ENCODE measurements around the gene WDFY3.
"Not testable (repeated sequence)": the region's sequence is repeated elsewhere in the genome, so short reads cannot be mapped to it uniquely, and the experiment has no call there.

The WDFY3 gene

DNA sequence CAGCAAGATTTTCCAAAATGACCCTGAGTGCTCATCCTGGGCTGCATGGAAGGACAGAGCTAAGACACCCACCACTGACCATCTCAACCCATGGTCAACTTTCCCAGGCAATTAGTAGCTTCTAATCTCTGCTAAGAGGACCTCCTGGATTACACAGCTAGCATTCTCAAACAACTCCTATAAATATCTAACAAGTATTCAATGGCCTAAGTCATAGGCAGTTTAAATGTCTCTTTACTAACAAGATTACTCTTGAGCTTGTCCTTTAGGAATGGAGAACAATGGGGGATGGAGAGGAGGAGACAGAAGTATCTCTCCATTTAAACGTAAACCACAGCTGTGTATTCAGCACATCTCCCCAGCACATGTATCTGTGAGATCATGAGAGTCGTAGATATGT, 118.1 kb downstream of the WDFY3 start:
- DNase-seq = no peak

DNA sequence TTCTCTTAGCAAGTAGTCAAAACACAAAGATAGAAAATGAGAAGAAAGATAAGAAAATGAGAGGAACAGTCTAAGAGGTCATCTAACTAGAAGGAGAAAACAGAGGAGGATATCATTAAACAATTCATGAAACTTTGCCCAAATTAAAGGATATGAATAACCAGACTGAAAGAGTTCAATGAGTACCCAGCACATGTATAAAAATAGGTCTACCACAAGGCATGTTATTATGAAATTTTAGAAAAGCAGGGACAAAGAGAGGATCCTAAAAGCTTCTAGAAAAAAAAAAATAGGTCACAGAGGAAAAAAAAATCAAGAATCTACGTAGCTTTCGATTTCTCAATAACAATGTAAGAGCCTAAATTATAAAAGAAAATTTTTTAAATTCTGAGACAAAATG, 118.5 kb downstream of the WDFY3 start:
- DNase-seq = no peak

DNA sequence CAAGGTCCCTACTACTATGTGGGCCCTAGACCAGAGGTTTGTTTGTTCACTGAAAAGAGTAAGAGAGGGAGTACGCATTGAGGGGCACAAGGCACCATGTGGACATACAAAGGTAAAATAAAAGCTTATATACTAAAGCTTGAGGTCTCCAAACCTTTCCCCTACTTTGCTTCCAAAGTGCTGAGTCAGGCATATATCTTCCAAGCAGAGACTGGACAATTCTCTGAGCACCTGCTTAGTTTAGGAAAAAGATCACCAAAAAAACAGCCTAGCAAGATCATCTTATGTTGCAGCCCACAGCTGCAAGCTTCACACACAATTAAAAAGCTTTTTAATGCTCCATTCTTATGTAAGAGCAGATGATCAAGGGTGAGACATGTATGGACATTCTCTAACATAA, 119.5 kb downstream of the WDFY3 start:
- DNase-seq = peak; percentile 13

DNA sequence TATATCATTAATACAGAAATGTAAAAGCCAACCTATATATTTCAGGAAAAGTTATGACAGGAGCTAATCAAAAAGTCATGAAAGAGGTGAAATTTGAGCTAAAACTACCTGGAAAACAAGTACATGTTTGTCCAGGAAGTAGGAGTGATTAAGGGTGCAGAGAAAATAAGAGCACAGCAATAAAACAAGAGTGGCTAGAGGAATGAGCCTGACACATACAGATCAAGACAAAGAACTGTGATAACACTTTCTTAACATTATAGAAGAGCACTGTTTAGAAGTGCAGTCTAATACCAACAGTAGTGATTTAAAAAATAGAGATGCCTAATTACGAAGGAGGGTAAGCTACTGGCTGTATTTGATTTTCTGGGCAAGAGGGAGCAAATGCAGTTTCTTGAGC, 125.1 kb downstream of the WDFY3 start:
- DNase-seq = no peak

DNA sequence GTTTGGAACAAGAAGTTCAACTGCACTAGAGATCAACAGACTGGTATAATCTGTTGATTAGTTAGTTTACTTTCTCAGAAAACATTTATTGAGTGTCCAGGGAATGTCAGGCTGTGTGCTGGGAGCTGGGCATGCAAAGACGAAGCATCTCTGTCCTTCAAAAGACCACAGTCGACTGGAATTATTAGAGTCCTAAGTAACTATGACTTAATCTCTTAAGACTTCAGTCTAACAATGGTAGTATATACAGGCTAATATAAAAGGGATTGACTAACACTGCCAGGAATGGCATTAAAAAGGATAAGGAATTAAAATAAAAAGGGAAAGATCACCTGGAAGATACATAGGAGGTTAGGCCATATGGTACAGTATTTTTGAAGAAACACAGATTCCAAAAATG, 128.7 kb downstream of the WDFY3 start:
- DNase-seq = no peak

DNA sequence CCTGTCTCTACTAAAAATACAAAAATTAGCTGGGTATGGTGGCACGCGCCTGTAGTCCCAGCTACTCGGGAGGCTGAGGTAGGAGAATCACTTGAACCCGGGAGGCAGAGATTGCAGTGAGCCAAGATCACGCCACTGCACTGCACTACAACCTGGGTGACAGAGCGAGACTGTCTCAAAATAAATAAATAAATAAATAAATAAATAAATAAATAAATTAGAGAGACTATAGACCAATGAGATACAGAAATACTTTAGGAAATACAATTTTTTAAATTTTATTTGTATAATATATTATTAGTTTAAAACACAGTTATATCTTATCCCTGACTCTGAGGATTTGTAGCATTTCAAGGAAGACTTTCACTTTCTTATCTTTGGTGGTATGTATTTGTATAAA, 136.9 kb downstream of the WDFY3 start:
- not testable (repeated sequence) for DNase-seq

DNA sequence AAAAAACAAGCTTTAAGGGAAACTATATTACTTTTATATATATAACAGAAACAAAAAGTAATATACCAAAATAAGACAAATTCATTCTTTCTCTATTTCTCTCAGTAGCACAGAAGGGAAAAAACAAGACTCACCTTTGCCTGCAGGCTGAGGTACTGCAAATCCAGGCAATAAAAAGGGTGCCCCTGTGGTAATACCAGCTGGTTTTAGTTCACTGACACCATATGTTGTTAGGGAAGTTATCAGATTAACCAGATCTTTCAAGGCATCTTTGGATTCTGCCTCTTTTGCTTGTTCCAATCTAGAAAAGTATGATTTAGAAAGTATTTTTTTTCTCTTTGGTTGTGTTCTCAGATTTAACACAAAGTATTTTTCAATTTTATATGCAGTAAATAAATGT, 139.8 kb downstream of the WDFY3 start:
- no peak for DNase-seq

DNA sequence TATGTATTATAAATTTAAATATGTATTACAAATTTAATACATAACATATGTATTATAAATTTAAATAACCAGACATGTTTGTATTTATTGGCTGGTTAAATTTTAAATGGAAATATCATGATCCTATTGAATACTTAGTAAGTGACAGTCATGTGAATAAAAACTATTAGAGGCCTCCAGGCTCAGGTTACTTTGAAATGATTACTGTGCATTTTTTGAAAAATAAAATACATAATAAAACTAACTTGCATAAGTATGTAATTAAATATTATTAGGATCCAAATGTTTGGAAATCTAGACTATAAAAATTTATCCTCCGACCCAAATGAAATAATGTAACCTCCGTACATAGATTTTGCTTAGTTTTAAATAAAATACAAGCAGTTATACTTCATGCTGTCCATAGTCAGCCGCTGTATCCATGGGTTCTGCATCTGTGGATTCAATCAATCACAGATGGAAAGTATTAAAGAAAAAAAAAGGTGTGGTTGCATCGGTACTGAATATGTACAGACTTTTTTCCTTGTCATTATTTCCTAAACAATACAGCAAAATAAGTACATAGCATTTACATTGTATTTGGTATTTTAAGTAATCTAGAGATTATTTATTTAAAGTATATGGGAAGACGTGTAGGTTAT, 140.7 kb downstream of the WDFY3 start:
- DNase-seq = no peak

DNA sequence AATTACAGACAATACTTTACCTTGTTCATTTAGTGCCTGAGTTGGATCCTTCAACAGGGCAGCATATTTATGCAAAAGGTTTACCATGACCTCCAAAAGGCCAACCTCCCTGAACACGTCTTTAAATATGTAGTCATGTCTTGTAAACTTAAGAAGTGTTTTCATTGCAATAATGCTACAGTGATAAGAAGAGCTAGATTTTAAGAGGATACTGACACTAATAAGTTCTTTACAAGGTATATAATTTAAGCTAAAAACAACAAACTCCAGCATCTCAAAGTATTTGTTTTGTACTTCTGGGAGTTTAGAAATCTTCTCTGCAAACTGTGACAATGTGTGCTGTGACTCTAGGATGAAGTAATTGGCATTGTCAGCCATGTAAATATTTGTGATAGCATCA, 145.4 kb downstream of the WDFY3 start:
- DNase-seq = no peak

DNA sequence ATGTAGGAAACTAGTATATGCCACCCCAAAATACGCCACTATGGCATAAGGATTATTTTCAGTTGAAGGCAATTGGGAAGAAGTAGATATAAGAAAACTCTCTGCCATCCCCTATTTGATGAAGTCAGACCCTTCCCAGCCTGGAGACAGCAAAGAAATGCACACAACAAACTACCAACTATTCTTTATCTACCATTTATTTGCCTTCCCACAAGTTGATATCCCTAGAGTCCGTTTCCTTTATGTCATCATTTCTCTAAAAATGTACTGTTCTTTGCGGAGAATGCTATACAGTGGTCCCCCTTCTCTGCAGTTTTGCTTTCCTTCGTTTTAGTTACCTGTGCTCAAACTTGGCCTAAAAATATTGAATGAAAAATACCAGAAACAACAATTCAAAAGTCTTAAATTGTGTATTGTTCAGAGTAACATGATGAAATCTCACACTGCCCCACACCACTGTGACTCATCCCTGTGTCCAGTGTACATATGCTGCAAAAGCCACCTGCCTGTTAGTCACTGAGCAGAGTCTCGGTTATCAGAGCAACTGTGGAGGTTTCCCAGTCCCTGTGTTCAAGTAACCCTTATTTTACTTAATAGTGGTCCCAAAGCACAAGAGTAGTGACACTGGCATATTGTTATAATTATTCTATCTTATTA, 152.3 kb downstream of the WDFY3 start:
- peak; percentile 42 for DNase-seq

DNA sequence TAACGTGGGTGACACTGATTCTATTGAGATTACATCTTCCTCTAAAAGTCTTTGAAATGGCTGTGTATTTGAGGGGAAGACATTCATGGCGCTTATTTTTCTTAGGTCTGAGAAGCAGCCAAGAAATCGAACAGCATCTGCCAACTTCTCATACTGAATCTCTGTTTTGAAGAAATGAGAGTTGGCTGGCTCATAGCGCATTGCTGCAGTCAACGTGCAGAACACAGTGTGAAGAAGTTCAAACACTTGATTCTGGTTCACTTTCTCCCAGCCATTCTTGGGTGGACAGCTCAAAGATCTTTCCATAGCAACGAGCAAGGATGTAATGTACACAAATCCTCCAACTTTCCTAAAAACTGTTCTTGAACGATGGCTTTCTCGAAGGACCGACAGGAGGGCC, 156.5 kb downstream of the WDFY3 start:
- peak; percentile 6 for DNase-seq

DNA sequence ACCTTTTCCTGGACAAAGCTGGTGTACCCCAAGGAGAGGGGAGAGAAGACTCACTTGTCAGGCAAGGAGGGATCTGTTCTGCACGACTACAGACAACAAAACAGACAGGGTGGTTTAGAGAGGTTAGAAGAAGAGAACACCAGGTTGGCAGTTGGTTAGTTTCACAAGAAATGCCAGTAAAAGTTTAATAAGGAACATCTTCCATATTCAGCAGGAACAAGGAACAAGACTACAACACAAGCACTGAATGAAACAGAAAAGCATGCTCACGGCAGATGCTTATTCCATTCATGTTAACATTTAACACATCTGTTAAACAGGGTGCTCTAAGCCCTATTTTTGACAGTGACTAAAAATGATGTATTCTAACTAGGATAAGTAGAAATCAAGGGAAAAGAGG, 158.2 kb downstream of the WDFY3 start:
- no peak for DNase-seq

DNA sequence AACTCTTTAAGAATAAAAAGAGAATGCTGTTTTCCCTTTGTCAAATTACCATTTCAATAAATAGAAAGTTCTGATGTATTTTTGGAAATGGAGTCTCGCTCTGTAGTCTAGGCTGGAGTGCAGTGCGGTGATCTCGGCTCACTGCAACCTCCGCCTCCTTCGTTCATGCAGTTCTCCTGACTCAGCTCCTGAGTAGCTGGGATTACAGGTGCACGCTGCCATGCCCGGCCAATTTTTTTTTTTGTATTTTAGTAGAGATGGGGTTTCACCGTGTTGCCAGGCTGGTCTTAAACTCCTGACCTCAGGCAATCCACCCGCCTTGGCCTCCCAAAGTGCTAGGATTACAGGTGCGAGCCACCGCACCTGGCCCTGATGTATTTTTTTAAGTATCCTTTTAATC, 159.9 kb downstream of the WDFY3 start:
- peak; percentile 75 for DNase-seq

DNA sequence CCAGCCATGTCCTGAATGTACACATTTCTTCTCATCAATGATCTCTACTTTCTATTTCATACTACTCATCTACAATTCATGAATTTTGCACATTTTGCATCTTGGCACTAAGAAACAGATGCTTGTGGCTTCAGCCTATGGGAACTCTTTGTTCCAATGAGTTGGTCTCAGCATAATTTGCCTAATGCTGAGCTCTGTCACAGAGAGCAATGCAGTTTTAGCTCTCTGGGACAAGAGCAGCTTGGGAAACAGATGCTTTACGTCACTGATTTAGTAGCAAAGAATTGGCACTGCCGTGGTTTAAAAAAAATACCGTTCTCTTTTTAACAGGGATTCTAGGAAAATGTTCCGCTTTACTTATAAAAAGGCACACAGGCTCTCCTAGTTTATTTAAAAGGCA, 162.4 kb downstream of the WDFY3 start:
- DNase-seq = peak; percentile 59

DNA sequence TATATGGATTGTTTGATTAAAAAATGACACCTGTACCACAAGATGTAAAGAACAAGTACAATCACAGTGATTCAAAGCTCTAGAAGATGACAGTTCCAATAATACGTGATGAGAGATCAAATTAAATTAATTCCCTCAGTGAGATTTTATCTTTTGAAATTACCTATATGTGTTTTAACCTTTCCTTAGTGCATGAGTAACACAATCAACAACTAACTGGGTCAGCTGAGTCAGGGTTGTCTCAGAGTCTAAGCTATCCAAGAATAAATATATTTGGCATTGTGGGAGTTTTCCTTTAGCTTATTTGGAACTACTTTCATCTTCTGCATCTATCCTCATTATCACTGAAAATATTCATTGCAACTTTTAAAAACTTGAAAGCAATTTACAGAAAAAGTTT, 162.8 kb downstream of the WDFY3 start:
- no peak for DNase-seq

DNA sequence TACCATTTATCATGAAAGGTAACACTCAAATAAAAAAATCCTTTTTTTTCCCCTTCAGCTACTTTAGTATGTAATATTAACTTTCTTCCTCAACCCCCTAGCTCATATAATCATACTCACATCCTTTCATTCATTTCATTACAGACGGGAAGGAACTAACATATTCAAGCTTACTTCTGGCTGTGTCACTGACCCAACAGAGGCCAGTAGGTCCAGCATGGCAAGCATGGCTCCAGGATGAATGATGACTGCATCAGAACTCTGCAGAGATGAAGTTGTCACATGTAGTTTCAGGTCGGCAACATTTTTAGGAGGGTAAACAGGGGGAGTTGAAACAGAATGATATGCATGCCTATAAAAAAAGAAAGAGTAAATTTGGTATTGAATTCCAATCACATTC, 163.4 kb downstream of the WDFY3 start:
- DNase-seq = no peak

DNA sequence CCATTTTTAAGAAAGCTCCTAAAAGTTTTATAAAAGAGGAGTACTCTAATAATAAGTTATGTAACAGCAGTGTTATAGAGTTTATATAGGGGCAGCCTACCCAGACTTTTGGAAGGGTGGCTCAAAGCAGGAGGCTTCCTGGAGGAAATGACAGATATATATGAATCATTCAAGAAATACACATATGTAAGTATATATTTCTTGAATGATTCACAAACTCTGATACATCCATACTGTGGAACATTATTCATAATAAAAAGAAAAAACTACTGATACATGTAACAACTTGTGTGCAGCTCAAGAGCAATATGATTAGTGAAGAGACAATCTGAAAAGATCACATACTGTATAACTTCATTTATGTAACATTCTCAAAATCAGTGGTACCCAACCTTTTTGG, 166.2 kb downstream of the WDFY3 start:
- DNase-seq = no peak

DNA sequence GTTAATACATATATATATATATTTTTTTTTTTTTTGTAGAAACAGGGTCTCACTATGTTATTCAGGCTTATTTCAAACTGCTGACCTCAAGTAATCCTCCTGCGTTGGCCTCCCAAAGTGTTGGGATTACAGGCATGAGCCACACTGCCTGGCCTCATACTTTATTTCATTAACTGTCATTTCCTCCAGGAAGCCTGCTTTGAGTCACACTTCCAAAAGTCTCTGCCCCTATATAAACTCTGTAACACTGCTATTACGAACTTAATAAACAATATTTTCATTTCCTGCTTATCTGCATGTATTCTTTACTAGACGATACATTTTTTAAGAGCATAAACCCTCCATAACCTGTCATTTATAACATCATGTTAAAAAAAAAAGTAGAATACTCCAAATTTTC, 167.2 kb downstream of the WDFY3 start:
- no peak for DNase-seq

DNA sequence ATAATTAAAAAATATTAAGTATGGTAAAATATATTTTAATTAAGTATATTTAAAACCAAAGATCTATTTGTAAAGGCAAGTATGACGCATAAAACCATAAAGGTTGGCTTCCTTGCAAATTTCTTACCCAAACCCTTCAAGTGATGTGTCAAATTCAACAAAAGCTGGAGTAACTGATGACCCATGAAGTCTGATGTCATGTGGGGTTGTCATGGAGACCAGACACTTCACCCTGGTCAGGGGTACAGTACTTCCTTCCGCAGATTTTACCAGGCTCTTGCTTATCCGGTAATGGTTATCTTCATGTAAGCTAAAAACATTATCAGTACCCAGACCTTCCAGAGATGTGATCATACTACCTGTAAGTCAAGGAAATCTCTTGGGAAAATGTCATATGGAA, 170.1 kb downstream of the WDFY3 start:
- no peak for DNase-seq

DNA sequence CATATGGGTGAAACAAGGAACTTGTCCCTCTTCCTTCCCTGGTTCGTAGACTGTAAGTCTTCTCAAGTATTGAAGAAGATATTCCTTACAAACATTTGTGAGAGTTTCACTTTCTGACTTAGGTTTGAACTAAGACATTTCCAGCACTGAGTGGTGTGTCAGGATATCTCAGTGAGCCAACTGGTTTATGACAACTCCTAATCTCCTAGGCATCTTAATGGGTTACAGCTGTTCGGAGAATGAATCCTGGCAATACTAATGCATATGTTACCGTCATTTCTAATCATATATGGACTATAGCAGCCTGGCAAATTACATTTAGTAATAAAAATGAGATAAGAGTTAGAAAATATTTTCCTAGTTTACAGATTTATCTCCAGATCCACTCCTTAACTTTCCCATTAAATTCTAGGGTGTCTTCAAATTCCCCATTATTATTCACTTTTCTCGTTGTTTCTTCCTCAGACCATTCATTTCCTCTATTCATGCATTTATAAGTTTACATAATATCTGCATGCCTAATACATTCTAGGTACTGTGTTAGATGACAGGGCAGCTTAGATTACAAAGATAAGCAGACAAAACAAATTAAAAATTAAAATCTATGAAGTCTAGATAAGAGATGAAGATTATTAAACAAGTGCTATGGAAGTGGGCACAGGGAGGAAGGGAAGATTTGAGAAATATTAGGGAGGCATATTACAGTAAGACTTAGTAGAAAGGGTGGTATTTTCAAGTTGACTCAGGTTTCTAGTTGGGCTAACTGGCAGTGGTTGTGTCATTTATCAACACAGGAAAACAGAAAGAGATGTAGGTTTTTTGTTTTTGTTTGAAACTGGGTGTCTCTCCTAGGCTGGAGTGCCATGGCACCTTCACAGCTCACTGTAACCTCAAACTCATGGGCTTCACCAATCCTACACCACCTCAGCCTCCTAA, 173.9 kb downstream of the WDFY3 start:
- DNase-seq = no peak

DNA sequence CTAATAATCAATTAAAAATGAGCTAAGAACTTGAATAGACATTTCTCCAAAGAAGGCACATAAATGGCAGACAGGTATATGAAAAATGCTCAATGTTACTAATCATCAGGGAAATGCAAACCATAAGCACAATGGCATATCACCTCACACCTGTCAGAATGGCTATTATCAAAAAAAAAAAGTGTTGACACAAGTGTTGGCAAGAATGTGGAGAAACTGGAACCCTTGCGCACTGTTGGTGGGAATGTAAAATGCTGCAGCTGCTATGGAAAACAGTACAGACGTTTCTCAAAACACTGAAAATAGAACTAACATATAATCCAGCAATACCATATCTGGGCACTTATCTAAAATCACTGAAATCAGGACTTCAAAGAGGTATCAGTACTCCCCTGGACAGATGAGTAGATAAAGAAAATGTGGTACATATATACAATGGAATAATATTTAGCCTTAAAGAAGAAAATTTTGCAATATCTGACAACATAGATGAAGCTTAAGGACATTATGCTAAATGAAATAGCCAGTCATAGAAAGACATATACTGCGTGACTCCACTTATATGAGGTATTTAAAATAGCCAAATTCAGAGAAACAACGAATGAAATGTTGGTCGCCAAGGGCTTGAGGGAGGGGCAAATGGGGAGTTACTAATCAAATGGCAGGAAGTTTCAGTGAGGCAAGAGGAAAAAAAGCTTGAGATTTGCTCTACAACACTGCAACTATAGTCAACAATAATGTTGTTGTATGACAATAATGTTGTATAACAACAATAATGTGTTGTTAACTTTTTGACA, 175.5 kb downstream of the WDFY3 start:
- DNase-seq = no peak

DNA sequence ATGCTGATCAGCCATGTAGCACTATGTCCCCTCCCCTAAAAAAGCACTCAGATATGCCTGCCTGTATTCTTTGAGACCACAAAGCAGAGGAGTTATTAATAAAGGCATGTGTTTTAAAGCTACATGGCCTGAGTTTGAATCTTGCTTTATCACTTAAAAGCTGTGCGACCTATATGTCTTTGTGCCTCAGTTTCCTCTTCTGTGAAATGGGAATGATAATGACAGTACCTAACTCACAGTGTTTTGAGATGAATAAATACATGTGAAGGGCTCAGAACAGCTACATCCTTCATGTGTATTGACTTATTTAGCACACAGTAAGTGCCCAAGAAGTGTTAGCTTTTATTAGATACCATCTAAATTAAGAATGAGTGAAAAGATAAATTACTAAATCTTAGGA, 180.0 kb downstream of the WDFY3 start:
- DNase-seq = no peak

DNA sequence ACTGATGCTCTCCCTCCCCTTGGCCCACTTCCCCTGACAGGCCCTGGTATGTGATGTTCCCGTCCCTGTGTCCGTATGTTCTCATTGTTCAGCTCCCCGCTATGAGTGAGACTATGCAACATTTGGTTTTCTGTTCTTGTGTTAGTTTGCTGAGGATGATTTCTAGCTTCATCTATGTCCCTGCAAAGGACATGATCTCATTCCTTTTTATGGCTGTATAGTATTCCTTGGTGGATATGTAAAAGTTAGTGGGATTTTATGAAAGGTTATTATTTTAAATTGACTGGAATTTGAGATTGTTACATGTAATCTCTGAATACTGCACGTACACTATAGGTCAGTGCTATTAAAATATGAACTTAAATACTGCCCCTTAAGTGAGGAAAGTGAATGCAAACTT, 184.0 kb downstream of the WDFY3 start:
- DNase-seq = no peak

Data from RPMI8226 (cell line).